K562 (cell line): ENCODE results near the gene GRXCR2. TPM values are rescaled to one million over a fixed set of nuclear protein-coding genes. Genes with fewer than 3 reads are reported as not detected.

Experiments
- CEBPB ChIP-seq: fragments of 450-650 bp; IDR thresholded peaks from 2 replicates; pipeline ENCODE4 v1.6.1; 2016; ENCODE audit warnings: missing genetic modification characterization, missing compliant biosample characterization
- CREB1 ChIP-seq, 2 experiments: sonication (generic) in 1 of 2; formaldehyde crosslinking in 1 of 2; IDR thresholded peaks; 2 replicates each; pipeline versions ENCODE4 v1.6.1 to v1.8.0; 2012 to 2022; ENCODE audit warnings: inconsistent platforms in 1 of 2, mild to moderate bottlenecking in 1 of 2, missing genetic modification reagents in 1 of 2, moderate library complexity in 1 of 2
- EP400 ChIP-seq: fragments of 450-650 bp; IDR thresholded peaks from 2 replicates; pipeline ENCODE4 v1.6.1; 2017; ENCODE audit warnings: antibody characterized with exemption, mild to moderate bottlenecking, moderate library complexity
- FOXA3 ChIP-seq, 2 experiments: fragments of 450-650 bp in 1 of 2; sonication (generic) in 1 of 2; formaldehyde crosslinking; IDR thresholded peaks in 1 of 2; conservative IDR thresholded peaks in 1 of 2; 2 replicates each; pipeline versions ENCODE4 v1.4.0 to v1.8.0; 2020 to 2022; ENCODE audit warnings: mild to moderate bottlenecking in 2 of 2, missing genetic modification reagents in 1 of 2
- GABPA ChIP-seq: fragments of 200-800 bp; sonication (Bioruptor generic); conservative IDR thresholded peaks from 2 replicates; pipeline ENCODE4 v1.6.1; 2016; ENCODE audit warnings: low read depth, missing genetic modification characterization, missing compliant biosample characterization
- HDAC1 ChIP-seq, 2 experiments: fragments of 450-650 bp; IDR thresholded peaks; 2 replicates each; pipeline ENCODE4 v1.6.1; 2016 to 2017; ENCODE audit warnings: inconsistent platforms in 1 of 2, mild to moderate bottlenecking in 1 of 2, moderate library complexity in 1 of 2
- KLF13 ChIP-seq: fragments of 450-650 bp; IDR thresholded peaks from 2 replicates; pipeline ENCODE4 v1.6.1; 2016; ENCODE audit warnings: missing genetic modification characterization, low read depth, mild to moderate bottlenecking, missing compliant biosample characterization, moderate library complexity, borderline replicate concordance
- MTA1 ChIP-seq: fragments of 450-650 bp; IDR thresholded peaks from 2 replicates; pipeline ENCODE4 v1.6.1; 2017; ENCODE audit warnings: borderline replicate concordance
- MTF1 ChIP-seq: fragments of 250-450 bp; sonication (Bioruptor Pico); IDR thresholded peaks from 2 replicates; pipeline ENCODE4 v1.9.0; 2021; ENCODE audit warnings: moderate library complexity, mild to moderate bottlenecking, inconsistent platforms, borderline replicate concordance
- NONO ChIP-seq, 2 experiments: fragments of 200-400 bp in 1 of 2; fragments of 450-650 bp in 1 of 2; formaldehyde crosslinking in 1 of 2; IDR thresholded peaks; 2 replicates each; pipeline ENCODE4 v1.6.1; 2017; ENCODE audit warnings: low read depth in 2 of 2, mild to moderate bottlenecking in 2 of 2, moderate library complexity in 2 of 2, low read length in 1 of 2
- PHF21A ChIP-seq: fragments of 450-650 bp; IDR thresholded peaks from 2 replicates; pipeline ENCODE4 v1.6.1; 2017; ENCODE audit warnings: low read depth, borderline replicate concordance
- PHF8 ChIP-seq: fragments of 200-600 bp; sonication (generic); IDR thresholded peaks from 2 replicates; pipeline ENCODE4 v1.6.1; 2012; ENCODE audit warnings: mixed run types, mild to moderate bottlenecking, inconsistent platforms, low read length, moderate library complexity, borderline replicate concordance
- PTBP1 ChIP-seq: fragments of 200-400 bp; formaldehyde crosslinking; IDR thresholded peaks from 2 replicates; pipeline ENCODE4 v1.6.1; 2017; ENCODE audit warnings: low read depth, low read length
- RB1 ChIP-seq: fragments of 450-650 bp; IDR thresholded peaks from 2 replicates; pipeline ENCODE4 v1.6.1; 2017; ENCODE audit warnings: low read depth, mild to moderate bottlenecking
- TBL1XR1 ChIP-seq, 2 experiments: IDR thresholded peaks; 2 replicates each; pipeline ENCODE4 v1.6.1; 2012; ENCODE audit warnings: improper control_type of control experiment in 2 of 2, low read length in 2 of 2, mild to moderate bottlenecking in 1 of 2
- TEAD1 ChIP-seq, 2 experiments: fragments of 450-650 bp in 1 of 2; sonication (generic) in 1 of 2; formaldehyde crosslinking; IDR thresholded peaks; 2 replicates each; pipeline versions ENCODE4 v1.4.0 to v1.8.0; 2020 to 2022; ENCODE audit warnings: mild to moderate bottlenecking in 2 of 2, missing genetic modification reagents in 1 of 2
- ZC3H8 ChIP-seq: fragments of 450-650 bp; IDR thresholded peaks from 2 replicates; pipeline ENCODE4 v1.6.1; 2017
- ZNF311 ChIP-seq: fragments of 250-450 bp; sonication (Bioruptor Pico); IDR thresholded peaks from 2 replicates; pipeline ENCODE4 v1.4.0; 2020; ENCODE audit warnings: mild to moderate bottlenecking, moderate library complexity
- ZNF384 ChIP-seq: IDR thresholded peaks from 2 replicates; pipeline ENCODE4 v1.6.1; 2012; ENCODE audit warnings: low read depth, low read length, improper control_type of control experiment
- polyA plus RNA-seq, 8 experiments: library from polyadenylated mRNA; depleted of rRNA in 4 of 8; stranded (reverse) in 5 of 8; unstranded in 3 of 8; fragments of >200 nt; fragmentation: Nextera tagmentation in 2 of 8; fragmentation: Illumina TruSeq in 1 of 8; extraction: Ambion mirVana in 2 of 8; extraction: Trizol in 1 of 8; gene quantifications; 2 replicates each; pipeline versions ENCODE4 v1.2.1 to v1.2.3, GENCODE V29; 2011 to 2014; ENCODE audit warnings: inconsistent platforms in 1 of 8, missing spikeins in 1 of 8
- total RNA-seq, 7 experiments: library from RNA; depleted of rRNA in 6 of 7; stranded (reverse); fragments of >200 nt in 6 of 7; fragmentation: Illumina TruSeq in 2 of 7; extraction: Trizol in 2 of 7; gene quantifications; 2 replicates each; pipeline versions ENCODE4 v1.2.1 to v1.2.3, GENCODE V29; 2011 to 2021; ENCODE audit warnings: low replicate concordance in 1 of 7
- TF ChIP-seq, protein P1 (sequence below): IDR thresholded peaks from 2 replicates; pipeline ENCODE4 v1.6.1; 2014; ENCODE audit warnings: antibody characterized with exemption
- TF ChIP-seq, protein P2 (sequence below): fragments of 450-650 bp; IDR thresholded peaks from 2 replicates; pipeline ENCODE4 v1.7.1; 2018; ENCODE audit warnings: mild to moderate bottlenecking, low read depth; ENCODE audit not compliant: partially characterized antibody
- TF ChIP-seq, protein P3 (sequence below), 2 experiments: IDR thresholded peaks; 2 replicates each; pipeline ENCODE4 v1.6.1; 2011; ENCODE audit warnings: borderline replicate concordance in 1 of 2, control low read depth in 1 of 2, low read depth in 1 of 2, low read length in 1 of 2, mild to moderate bottlenecking in 1 of 2, mixed read lengths in 1 of 2, moderate library complexity in 1 of 2; ENCODE audit not compliant: insufficient read depth in 1 of 2, insufficient read length in 1 of 2, poor library complexity in 1 of 2, severe bottlenecking in 1 of 2; ENCODE audit errors: extremely low read depth in 1 of 2

GRXCR2 gene
- total and polyA plus RNA-seq, 9 of the 15 experiments (the other 6 are each of a cell fraction or from before 2014, with no cell fraction given): not detected

DNA sequence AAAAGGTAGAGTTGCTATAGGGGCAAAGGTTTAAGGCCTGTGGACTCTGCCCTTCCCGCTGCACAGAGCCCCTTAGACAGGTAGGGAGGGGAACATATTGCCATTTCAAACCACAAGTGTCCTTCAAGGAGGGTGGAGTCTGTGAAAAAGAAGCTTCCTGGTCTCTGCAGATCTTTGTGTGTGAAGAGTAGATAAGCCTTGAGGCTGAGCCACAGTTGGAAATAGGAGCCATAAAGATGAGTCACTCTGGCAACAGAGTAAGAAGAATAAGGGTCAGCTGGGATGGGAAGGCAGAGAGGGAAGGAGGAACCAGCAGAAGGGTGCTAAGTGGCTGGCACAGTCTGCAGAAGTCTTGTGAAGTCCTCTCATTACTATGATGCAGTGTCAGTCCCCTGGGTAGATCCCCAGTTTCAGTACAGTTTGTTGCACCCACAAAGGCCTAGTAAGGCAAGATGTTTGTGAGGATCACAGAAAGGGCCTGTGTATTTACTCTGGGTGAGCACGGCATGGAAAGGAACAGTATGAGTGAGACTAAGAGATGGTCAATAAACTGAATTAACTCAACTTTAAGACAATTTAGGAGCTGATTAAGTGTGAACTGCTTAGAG is 18.1 kb downstream of the GRXCR2 start (continued):
- TF ChIP-seq HDAC1 (IDR thresholded peaks at IDR 0.05) (peak in 1 of 2 experiments; percentile 93; a peak in 2 of 4 replicates), KLF13 (0 out of 2 replicates have a peak, but pooled peaks have one; percentile 15), TEAD1 (CRISPR knock-in tag; IDR thresholded peaks at IDR 0.05) (peak in 1 of 2 experiments; percentile 30; a peak in 1 of 4 replicates), TBL1XR1 (IDR thresholded peaks at IDR 0.05; ENCODE audit: low read length in 2 of 2) (peak; percentile 60 to 97; a peak in 3 of 4 replicates), RB1 (peak; percentile 54; the same call in 1 of the 2 replicates), FOXA3 (CRISPR knock-in tag; conservative IDR thresholded peaks at IDR 0.05 in 1 of 2, IDR thresholded peaks at IDR 0.05 in 1 of 2) (peak; percentile 80 to 92; a peak in 3 of 4 replicates), CREB1 (IDR thresholded peaks at IDR 0.05) (peak; percentile 58), CREB1 (CRISPR knock-in tag; IDR thresholded peaks at IDR 0.05) (no peak), MTF1 (CRISPR knock-in tag) (no peak), GABPA (tag) (peak; percentile 32; the same call in 1 of the 2 replicates), PTBP1 (no peak), ZNF311 (CRISPR knock-in tag) (peak; percentile 76), PHF21A (peak; percentile 70; the same call in 1 of the 2 replicates), ZC3H8 (no peak), EP400 (no peak; the same call in 1 of the 2 replicates), NONO (IDR thresholded peaks at IDR 0.05; ENCODE audit: low read depth in 2 of 2, low read length in 1 of 2) (peak in 1 of 2 experiments; percentile 67; a peak in 1 of 4 replicates), ZNF384 (0 out of 2 replicates have a peak, but pooled peaks have one; percentile 13), MTA1 (peak; percentile 89; the same call in 1 of the 2 replicates), CEBPB (tag) (no peak), PHF8 (peak; percentile 52; the same call in 1 of the 2 replicates)
- TF ChIP-seq, protein P1, sequence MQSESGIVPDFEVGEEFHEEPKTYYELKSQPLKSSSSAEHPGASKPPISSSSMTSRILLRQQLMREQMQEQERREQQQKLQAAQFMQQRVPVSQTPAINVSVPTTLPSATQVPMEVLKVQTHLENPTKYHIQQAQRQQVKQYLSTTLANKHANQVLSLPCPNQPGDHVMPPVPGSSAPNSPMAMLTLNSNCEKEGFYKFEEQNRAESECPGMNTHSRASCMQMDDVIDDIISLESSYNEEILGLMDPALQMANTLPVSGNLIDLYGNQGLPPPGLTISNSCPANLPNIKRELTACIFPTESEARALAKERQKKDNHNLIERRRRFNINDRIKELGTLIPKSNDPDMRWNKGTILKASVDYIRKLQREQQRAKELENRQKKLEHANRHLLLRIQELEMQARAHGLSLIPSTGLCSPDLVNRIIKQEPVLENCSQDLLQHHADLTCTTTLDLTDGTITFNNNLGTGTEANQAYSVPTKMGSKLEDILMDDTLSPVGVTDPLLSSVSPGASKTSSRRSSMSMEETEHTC: peak; percentile 56; the same call in 1 of the 2 replicates
- TF ChIP-seq, protein P2, sequence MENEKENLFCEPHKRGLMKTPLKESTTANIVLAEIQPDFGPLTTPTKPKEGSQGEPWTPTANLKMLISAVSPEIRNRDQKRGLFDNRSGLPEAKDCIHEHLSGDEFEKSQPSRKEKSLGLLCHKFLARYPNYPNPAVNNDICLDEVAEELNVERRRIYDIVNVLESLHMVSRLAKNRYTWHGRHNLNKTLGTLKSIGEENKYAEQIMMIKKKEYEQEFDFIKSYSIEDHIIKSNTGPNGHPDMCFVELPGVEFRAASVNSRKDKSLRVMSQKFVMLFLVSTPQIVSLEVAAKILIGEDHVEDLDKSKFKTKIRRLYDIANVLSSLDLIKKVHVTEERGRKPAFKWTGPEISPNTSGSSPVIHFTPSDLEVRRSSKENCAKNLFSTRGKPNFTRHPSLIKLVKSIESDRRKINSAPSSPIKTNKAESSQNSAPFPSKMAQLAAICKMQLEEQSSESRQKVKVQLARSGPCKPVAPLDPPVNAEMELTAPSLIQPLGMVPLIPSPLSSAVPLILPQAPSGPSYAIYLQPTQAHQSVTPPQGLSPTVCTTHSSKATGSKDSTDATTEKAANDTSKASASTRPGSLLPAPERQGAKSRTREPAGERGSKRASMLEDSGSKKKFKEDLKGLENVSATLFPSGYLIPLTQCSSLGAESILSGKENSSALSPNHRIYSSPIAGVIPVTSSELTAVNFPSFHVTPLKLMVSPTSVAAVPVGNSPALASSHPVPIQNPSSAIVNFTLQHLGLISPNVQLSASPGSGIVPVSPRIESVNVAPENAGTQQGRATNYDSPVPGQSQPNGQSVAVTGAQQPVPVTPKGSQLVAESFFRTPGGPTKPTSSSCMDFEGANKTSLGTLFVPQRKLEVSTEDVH: peak; percentile 47
- TF ChIP-seq, protein P3, sequence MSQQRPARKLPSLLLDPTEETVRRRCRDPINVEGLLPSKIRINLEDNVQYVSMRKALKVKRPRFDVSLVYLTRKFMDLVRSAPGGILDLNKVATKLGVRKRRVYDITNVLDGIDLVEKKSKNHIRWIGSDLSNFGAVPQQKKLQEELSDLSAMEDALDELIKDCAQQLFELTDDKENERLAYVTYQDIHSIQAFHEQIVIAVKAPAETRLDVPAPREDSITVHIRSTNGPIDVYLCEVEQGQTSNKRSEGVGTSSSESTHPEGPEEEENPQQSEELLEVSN (IDR thresholded peaks at IDR 0.05; ENCODE audit: borderline replicate concordance in 1 of 2, extremely low read depth in 1 of 2, insufficient read depth in 1 of 2, insufficient read length in 1 of 2, low read depth in 1 of 2, low read length in 1 of 2, poor library complexity in 1 of 2, severe bottlenecking in 1 of 2): peak in 1 of 2 experiments; percentile 22
